ENCODE results near the gene ID4. TPM values are rescaled to one million over a fixed set of nuclear protein-coding genes. Genes with fewer than 3 reads are reported as not detected.

Gene ID4
- total and polyA plus RNA-seq, 2 donors (not counting 1 experiment from before 2014, with no cell fraction given) = not detected

- no peak for TF ChIP-seq CTCF (IDR thresholded peaks at IDR 0.05)
- TF ChIP-seq EZH2 (IDR thresholded peaks at IDR 0.05; ENCODE audit: borderline replicate concordance, insufficient read depth, low read depth, low read length, poor library complexity, severe bottlenecking) = no peak
- Histone ChIP-seq H3K9ac (ENCODE audit: low read length) (no peak overlapping the region), H3K4me2 (replicated peaks; ENCODE audit: low read depth, low read length, poor library complexity, severe bottlenecking) (no peak overlapping the region), H3K4me3 (ENCODE audit: control extremely low read depth in 1 of 5, extremely low read depth in 1 of 5, insufficient read depth in 1 of 5, low read depth in 2 of 5, low read length in 4 of 5) (no peak overlapping the region), H3K27me3 (replicated peaks in 1 of 4; ENCODE audit: control extremely low read depth in 1 of 4, control insufficient read depth in 3 of 4, insufficient read depth in 4 of 4, low read length in 3 of 4) (no peaks in the 10 kb centered on the region), H2AFZ (ENCODE audit: insufficient read depth, low read depth, low read length, poor library complexity, severe bottlenecking) (no peak overlapping the region), H3K4me1 (ENCODE audit: control insufficient read depth in 2 of 2, insufficient read depth in 2 of 2, low read length in 2 of 2) (no peaks in the 10 kb centered on the region), H3K27ac (ENCODE audit: low read length in 2 of 2) (no peak overlapping the region), H4K20me1 (ENCODE audit: control insufficient read depth, insufficient read depth, low read length, poor library complexity, severe bottlenecking) (no peaks in the 10 kb centered on the region), H3K79me2 (ENCODE audit: control insufficient read depth, insufficient read depth, low read length) (no peaks in the 10 kb centered on the region), H3K9me3 (ENCODE audit: control extremely low read depth in 1 of 3, control insufficient read depth in 2 of 3, insufficient read depth in 1 of 3, low read length in 2 of 3) (peaks cover 0 to 3% (median 0%) of the 10 kb centered on the region in 3 donors), H3K36me3 (replicated peaks in 1 of 2; ENCODE audit: control extremely low read depth in 1 of 2, control insufficient read depth in 1 of 2, extremely low read depth in 1 of 2, insufficient read depth in 2 of 2, low read length in 1 of 2) (no peaks in the 10 kb centered on the region)
- Mint-ChIP-seq H3K4me1 (no peaks in the 10 kb centered on the region), H3K27me3 (no peaks in the 10 kb centered on the region), H3K9me3 (ENCODE audit: insufficient read depth) (no peaks in the 10 kb centered on the region), H3K4me3 (no peak overlapping the region), H3K27ac (no peak overlapping the region)
- intact Hi-C loops (cut with micrococcal nuclease) = no loop called here
- no peak for DNase-seq
- no peak for ATAC-seq (ENCODE audit: low read depth)
- 91% methylated on average over 7 of the region's 8 CpGs for WGBS (ENCODE audit: insufficient coverage)
- ChIA-PET CTCF (no interaction called here), POLR2A (no interaction called here)
Observed at GRCh38 chr6:19855536-19855935, 18.4 kb downstream of the ID4 start.

- Mint-ChIP-seq H3K27me3 (no peaks in the 10 kb centered on the region), H3K4me1 (no peaks in the 10 kb centered on the region), H3K4me3 (no peak overlapping the region), H3K9me3 (ENCODE audit: insufficient read depth) (no peaks in the 10 kb centered on the region), H3K27ac (no peak overlapping the region)
- Histone ChIP-seq H3K27me3 (replicated peaks in 1 of 4; ENCODE audit: control extremely low read depth in 1 of 4, control insufficient read depth in 3 of 4, insufficient read depth in 4 of 4, low read length in 3 of 4) (no peaks in the 10 kb centered on the region), H3K9ac (ENCODE audit: low read length) (no peak overlapping the region), H3K27ac (ENCODE audit: low read length in 2 of 2) (no peak overlapping the region), H2AFZ (ENCODE audit: insufficient read depth, low read depth, low read length, poor library complexity, severe bottlenecking) (no peak overlapping the region), H3K4me2 (replicated peaks; ENCODE audit: low read depth, low read length, poor library complexity, severe bottlenecking) (no peak overlapping the region), H3K4me3 (ENCODE audit: control extremely low read depth in 1 of 5, extremely low read depth in 1 of 5, insufficient read depth in 1 of 5, low read depth in 2 of 5, low read length in 4 of 5) (no peak overlapping the region), H3K36me3 (replicated peaks in 1 of 2; ENCODE audit: control extremely low read depth in 1 of 2, control insufficient read depth in 1 of 2, extremely low read depth in 1 of 2, insufficient read depth in 2 of 2, low read length in 1 of 2) (no peaks in the 10 kb centered on the region), H3K4me1 (ENCODE audit: control insufficient read depth in 2 of 2, insufficient read depth in 2 of 2, low read length in 2 of 2) (no peaks in the 10 kb centered on the region), H3K9me3 (ENCODE audit: control extremely low read depth in 1 of 3, control insufficient read depth in 2 of 3, insufficient read depth in 1 of 3, low read length in 2 of 3) (peaks cover 0 to 3% (median 0%) of the 10 kb centered on the region in 3 donors), H4K20me1 (ENCODE audit: control insufficient read depth, insufficient read depth, low read length, poor library complexity, severe bottlenecking) (no peaks in the 10 kb centered on the region), H3K79me2 (ENCODE audit: control insufficient read depth, insufficient read depth, low read length) (no peaks in the 10 kb centered on the region)
- intact Hi-C loops (cut with micrococcal nuclease) = no loop called here
- TF ChIP-seq EZH2 (IDR thresholded peaks at IDR 0.05; ENCODE audit: borderline replicate concordance, insufficient read depth, low read depth, low read length, poor library complexity, severe bottlenecking) (no peak), CTCF (IDR thresholded peaks at IDR 0.05) (no peak)
- CTCF ChIA-PET = no interaction called here
- 89% methylated on average over 3 of the region's 3 CpGs for WGBS (ENCODE audit: insufficient coverage)
- no peak for ATAC-seq (ENCODE audit: low read depth)
- POLR2A ChIA-PET = no interaction called here
- no peak for DNase-seq
Observed at GRCh38 chr6:19857139-19857538, 20.0 kb downstream of the ID4 start.

Measured in B cell (primary cell).